ENCODE measurements around the gene PDLIM5. TPM values are rescaled to one million over a fixed set of nuclear protein-coding genes. Genes with fewer than 3 reads are reported as not detected.
"Not testable (repeated sequence)": the region's sequence is repeated elsewhere in the genome, so short reads cannot be mapped to it uniquely, and the experiment has no call there.

Gene PDLIM5
- total RNA-seq, 1 donor from 2014 or later, result 27.8 TPM

GRCh38 chr4:94639298-94639697, 187.6 kb downstream of the PDLIM5 start:
- intact Hi-C loops (cut with micrococcal nuclease), result no loop called here

DNA sequence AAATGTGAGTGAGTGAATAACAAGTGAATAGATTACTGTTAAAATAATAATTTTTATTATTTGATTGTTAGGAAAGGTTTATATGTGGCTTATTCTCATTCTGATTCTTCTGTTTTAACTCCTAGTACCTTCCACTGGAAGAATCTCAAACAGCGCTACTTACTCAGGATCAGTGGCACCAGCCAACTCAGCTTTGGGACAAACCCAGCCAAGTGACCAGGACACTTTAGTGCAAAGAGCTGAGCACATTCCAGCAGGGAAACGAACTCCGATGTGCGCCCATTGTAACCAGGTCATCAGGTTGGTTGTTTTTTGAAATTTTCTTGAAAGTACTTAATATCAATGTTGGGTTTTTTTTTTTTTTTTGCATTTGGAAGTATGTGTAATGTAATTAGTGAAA, 188.4 kb downstream of the PDLIM5 start:
- intact Hi-C loops (cut with micrococcal nuclease), result no loop called here

- intact Hi-C loops (cut with micrococcal nuclease), result no loop called here
Observed at GRCh38 chr4:94641702-94642560, 190.2 kb downstream of the PDLIM5 start.

- intact Hi-C loops (cut with micrococcal nuclease), result no loop called here
Observed at GRCh38 chr4:94642561-94642866, 190.8 kb downstream of the PDLIM5 start.

DNA sequence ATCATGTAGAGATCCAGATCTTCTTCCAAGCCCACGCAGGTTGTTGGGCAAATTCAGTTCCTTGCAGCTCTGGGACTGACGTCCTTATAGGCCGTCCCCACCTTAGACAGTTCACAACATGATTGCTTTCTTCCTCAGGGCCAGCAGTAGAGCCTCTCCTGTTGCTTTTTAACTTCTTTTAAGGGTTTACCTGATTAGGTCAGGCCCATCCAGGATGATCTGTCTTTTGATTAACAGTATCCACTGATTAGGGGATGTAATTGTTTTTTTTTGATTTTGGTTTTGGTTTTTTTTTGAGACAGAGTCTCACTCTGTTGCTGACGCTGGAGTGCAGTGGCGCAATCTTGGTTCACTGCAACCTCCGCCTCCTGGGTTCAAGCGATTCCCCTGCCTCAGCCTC, 197.0 kb downstream of the PDLIM5 start:
- intact Hi-C loops (cut with micrococcal nuclease), result no loop called here

DNA sequence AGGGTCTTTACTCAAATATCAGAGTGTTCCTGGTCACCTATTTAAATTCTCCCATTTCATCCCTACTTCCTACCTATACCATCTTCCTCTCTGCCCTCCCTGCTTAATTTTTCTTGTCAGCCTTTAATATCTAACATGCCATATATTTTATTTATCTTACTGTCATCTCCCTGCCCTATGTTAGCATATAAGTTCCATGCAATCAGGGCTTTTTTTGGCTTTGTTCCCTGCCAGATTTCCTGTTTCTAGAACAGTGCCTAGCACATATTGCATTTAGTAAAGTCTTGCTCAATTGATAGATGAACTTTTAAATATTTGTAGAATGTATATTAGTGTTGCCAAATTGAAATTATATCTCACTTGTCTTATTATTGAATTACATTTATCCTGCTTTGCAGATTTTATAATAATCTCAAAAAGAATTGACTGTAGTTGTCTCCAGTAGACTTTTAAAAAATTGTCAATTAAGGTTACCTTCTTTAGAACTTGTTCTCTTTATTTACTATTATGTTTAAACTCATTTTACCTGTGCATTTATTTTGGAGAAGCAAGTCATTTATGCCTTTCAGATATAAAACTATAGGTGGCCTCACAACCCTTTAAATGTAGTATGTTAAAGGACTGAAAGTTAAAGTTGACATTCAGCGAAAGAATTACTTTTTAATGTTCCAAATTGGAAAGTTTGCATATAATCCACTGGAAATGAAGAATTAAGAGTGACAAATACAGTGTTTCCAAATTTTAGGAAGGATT, 197.8 kb downstream of the PDLIM5 start:
- intact Hi-C loops (cut with micrococcal nuclease), result no loop called here

GRCh38 chr4:94650134-94650495, 198.4 kb downstream of the PDLIM5 start:
- intact Hi-C loops (cut with micrococcal nuclease), result no loop called here

DNA sequence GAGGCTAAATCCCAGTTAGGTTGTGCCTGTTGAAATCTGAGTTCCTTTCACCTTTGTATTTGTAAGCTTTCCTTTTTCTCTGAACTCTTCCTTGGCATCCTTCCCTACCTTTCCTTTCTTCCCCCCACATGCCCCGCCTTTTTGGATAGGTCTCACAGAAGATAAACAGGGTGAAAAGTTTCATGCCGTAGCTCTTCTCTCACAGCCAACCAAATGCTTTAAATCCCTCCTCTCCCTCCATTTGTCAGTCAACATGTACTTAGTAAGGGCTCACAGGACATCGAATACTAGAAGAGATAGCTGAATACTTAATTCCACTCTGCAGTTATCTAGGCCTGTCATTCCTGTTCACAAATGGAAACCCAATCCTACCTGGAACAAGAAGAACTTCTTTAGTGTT, 198.9 kb downstream of the PDLIM5 start:
- intact Hi-C loops (cut with micrococcal nuclease), result no loop called here

DNA sequence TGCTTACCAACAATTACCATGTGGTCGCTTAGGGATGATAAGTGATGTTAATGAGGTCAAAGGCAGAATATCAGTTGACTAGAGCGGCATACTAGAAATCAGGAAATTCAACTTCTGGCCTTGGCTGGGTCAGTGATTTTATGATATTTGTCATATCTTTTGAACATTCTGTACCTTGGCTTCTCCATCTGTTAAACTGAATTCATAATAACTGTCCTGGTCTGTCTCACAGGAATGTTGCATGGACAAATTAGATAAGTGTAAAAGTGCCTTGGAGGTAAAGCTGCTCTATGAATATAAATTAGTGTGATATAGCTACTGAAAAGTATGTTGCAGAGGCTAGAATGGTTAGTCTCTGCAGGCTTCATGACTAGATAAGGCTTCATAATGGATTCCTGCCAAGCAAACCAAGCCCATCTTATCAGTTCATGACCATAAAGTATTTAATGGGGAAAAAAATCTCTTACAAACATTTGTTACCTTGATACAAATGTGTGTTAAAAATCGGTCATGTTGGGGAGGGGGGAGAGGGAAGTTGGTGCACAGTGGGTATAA, 201.4 kb downstream of the PDLIM5 start:
- intact Hi-C loops (cut with micrococcal nuclease), result no loop called here

GRCh38 chr4:94653984-94654609, 202.4 kb downstream of the PDLIM5 start:
- intact Hi-C loops (cut with micrococcal nuclease), result no loop called here

DNA sequence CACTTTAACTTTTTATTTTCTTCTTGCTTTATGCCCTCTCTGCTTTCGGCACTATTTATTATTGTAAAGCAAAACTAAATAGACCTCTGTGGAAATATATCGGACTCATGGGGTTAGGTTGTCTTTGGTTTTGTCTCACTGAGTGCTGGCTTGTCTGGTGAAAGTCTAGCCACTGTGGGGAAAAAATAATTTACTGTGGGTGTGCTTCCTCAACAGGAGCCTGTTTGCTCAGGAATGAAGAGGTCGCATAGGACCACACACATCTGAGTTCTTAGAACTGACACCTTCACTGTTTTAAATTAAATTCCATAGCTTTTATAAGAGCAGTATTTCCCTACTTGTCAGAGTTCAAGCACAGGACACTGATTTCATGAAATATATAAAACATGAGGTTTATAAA, 203.0 kb downstream of the PDLIM5 start:
- intact Hi-C loops (cut with micrococcal nuclease), result no loop called here

DNA sequence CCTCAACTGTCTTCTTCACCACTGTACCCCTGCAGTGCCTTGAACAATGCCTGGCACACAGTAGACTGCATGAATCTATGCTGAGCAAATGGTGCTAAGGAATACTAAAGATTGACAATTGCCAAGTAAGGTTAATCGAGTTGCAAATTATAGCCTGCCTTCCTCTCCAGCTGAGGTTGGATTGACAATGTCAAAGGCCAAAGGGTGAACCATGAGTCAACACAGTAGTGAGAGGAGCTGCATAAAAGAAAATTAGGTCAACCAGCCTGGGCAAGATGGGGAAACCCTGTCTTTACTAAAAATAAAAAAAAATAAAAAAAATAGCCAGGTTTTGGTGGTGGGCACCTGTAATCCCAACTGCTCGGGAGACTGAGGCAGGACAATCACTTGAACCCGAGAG, 208.9 kb downstream of the PDLIM5 start:
- intact Hi-C loops (cut with micrococcal nuclease), result no loop called here

- intact Hi-C loops (cut with micrococcal nuclease), result not testable (repeated sequence)
Observed at GRCh38 chr4:94665021-94665420, 213.3 kb downstream of the PDLIM5 start.

DNA sequence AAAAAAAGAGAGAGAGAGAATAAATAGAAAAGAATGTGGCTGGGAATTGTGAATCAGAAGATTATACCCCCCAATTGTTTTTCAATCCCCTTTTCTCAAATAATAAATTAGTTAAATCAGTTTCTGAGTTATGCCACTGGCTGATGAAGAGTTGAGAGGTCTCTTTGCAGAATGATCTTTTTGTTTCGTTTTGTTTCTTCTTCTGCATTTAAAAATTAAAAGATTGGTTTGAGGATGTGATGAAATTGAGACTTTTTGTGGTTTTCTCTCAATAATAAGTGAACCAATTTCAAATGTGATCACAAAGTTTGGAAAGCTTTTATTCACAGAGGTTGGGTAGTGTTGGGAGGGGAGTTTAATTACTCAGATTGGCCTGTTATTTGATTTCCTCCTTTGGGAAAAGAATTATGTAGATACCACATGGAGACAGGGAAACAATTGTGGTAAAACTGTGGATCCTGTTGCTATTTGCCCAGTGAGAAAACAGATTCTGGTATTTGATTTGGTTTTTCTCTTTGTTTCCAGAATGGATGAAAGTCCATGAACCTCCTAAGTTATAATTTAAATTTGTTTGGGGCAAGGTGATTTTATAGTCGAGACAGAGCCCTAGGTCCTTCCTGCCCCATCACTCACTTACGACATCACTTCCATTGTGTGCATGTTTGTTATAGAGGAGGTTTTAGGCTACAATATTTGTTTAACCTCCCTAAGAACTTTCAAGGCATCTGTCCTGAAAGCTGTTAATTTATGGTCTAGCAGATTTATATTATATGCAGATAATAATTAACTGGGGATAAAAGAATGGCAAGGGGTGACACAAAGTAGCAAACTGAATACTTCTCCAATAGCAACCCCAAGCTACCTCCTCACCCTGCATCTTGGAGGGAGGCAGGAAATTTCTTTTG, 214.0 kb downstream of the PDLIM5 start:
- intact Hi-C loops (cut with micrococcal nuclease), result no loop called here

DNA sequence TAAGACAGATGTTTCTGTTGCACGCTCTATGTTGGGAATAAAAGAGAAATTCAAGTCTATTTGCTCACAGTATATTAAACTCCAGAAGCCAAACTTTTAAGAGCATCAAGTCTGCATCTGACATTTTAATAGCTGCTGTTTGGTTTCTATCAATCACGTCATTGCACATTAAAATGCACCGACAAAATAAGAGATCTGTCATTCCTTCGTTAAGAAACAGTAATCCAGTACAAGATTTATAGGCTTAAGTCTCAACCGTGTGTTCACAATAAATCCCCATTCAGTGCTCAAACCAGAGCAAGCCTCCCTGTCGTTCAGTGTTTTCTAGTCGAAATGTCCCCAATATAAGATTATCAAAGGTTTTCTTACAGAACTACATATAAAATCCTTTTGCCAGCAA, 217.0 kb downstream of the PDLIM5 start:
- intact Hi-C loops (cut with micrococcal nuclease), result no loop called here

- intact Hi-C loops (cut with micrococcal nuclease), result no loop called here
Observed at GRCh38 chr4:94669672-94670664, 218.2 kb downstream of the PDLIM5 start.

GRCh38 chr4:94671113-94671512, 219.4 kb downstream of the PDLIM5 start:
- intact Hi-C loops (cut with micrococcal nuclease), result no loop called here

GRCh38 chr4:94673961-94674360, 222.2 kb downstream of the PDLIM5 start:
- intact Hi-C loops (cut with micrococcal nuclease), result no loop called here

GRCh38 chr4:94676970-94677369, 225.2 kb downstream of the PDLIM5 start:
- intact Hi-C loops (cut with micrococcal nuclease), result no loop called here

- intact Hi-C loops (cut with micrococcal nuclease), result no loop called here
Observed at GRCh38 chr4:94678896-94679295, 227.2 kb downstream of the PDLIM5 start.

Measured in T-helper 2 cell treated with Interferon-gamma antibody and Interleukin-4, amounts not matched to agents 100 ng/mL and 5 ng/mL, for 36 hours (primary cell).